Measurements from ENCODE around the gene FNDC3B.
"Not testable (repeated sequence)": the region's sequence is repeated elsewhere in the genome, so short reads cannot be mapped to it uniquely, and the experiment has no call there.

Gene FNDC3B

DNA sequence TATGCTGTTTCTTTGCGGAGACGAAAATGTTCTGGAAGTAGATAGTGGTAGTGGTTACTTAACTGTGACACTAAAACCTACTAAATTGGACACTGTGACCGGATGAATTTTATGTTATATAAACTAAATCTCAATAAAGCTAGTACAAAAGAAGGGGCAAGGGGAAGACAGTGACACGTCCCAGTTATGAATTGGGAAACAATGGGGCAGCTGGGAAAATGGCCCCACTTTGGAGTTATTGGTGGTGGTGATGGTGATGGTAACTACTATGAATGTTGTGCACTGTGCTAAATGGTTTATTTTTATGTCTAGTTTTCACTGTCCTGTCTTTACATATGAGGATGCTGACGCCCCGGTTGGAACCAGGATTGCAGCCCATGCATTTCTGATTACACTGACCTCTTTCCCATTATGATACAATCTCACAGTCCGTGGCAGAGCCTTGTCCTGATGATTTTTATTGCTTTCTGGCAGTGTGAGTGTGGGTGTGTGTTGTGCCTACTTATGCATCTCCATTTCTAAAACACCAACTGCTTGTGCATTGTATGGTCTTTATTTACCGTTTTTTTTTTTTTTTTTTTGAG lies 192.0 kb downstream of the FNDC3B start:
- H3K4me3 Mint-ChIP-seq: no peak overlapping the region
- H3K9me3 Mint-ChIP-seq: no peaks in the 10 kb centered on the region
- ATAC-seq (replicated peaks) (no peak), DNase-seq (no peak)
- no peak overlapping the region for H3K27ac Mint-ChIP-seq
- no peaks in the 10 kb centered on the region for H3K27me3 Mint-ChIP-seq
- H3K36me3 Mint-ChIP-seq (ENCODE audit: insufficient read depth): peaks cover 7% of the 10 kb centered on the region
- peaks cover 0 to 7% of the 10 kb centered on the region in 2 donors for H3K4me1 Mint-ChIP-seq (ENCODE audit: low read depth in 2 of 2)

- no peak overlapping the region for H3K4me3 Mint-ChIP-seq
- H3K9me3 Mint-ChIP-seq: no peaks in the 10 kb centered on the region
- ATAC-seq (replicated peaks) (no peak), DNase-seq (no peak)
- peaks cover 7% of the 10 kb centered on the region for H3K36me3 Mint-ChIP-seq (ENCODE audit: insufficient read depth)
- H3K27ac Mint-ChIP-seq: no peak overlapping the region
- no peaks in the 10 kb centered on the region for H3K27me3 Mint-ChIP-seq
- peaks cover 0 to 7% of the 10 kb centered on the region in 2 donors for H3K4me1 Mint-ChIP-seq (ENCODE audit: low read depth in 2 of 2)
Measured at GRCh38 chr3:172232579-172233212, 193.3 kb downstream of the FNDC3B start.

DNA sequence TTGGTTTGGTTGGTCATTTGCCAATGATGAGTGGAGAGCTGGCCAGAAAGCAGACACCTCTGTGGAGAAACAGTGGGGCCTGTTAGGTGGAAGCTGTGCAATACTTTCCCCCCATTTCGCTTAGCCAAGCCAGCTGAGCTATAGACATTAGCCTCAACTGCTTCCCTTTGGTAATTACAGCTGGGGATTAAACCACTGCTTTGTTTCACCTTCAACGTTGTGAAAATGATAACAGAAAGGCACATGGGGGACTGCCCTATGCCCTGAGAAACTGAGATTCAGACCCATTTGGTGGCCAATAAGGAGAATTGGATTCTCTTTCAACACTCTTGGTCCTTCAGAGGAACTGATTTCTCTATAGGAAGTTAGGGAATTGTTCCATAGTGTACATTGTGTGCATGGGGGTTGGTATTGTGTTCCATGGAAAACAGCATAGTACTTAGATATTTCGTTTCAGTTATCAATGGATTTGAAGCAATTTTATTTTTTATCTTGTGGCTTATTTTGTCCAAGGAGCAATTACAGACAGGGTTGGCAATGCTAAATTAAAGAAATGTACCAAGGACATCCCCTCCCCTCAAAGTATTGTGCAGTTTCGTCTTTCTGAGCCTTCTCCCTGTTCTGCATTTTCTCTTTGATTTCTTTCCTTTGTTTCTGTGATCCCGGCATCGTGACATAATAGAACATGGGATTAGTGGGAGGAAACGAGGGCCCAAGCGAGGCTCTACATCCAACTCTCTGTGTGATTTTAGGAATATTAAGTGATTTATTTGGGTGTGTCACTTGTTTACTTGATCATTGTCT lies 194.3 kb downstream of the FNDC3B start:
- Mint-ChIP-seq H3K4me1 (ENCODE audit: low read depth in 2 of 2) (peaks cover 4 to 7% of the 10 kb centered on the region in 2 donors), H3K9me3 (no peaks in the 10 kb centered on the region), H3K27me3 (no peaks in the 10 kb centered on the region), H3K27ac (no peak overlapping the region), H3K4me3 (no peak overlapping the region), H3K36me3 (ENCODE audit: insufficient read depth) (peaks cover 7% of the 10 kb centered on the region)
- DNase-seq (no peak), ATAC-seq (replicated peaks) (no peak)

DNA sequence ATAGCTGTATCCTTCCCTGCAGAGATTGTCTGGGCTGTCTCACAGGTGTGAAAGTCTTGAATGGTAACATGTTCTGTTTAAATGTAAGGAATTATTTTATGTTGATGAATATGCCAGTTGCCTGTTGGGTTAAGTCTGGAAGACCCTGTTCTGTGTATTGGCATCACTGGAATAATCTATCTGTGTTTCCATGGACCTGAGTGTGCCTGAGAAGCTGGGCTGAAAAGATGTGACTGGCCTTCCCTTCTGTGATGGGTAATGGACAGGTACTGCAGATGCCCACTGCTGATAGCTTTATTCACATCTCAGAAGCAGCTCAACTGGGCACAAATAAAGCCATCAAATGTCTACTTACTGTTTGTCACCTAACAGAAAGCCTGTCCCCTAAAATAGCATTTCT lies 196.3 kb downstream of the FNDC3B start:
- H3K27ac Mint-ChIP-seq: peak overlapping the region in 1 of 2 donors; percentile 38
- H3K4me1 Mint-ChIP-seq (ENCODE audit: low read depth in 2 of 2): peaks cover 12 to 17% of the 10 kb centered on the region in 2 donors
- DNase-seq (no peak), ATAC-seq (replicated peaks) (no peak)
- H3K4me3 Mint-ChIP-seq: no peak overlapping the region
- H3K9me3 Mint-ChIP-seq: no peaks in the 10 kb centered on the region
- no peaks in the 10 kb centered on the region for H3K36me3 Mint-ChIP-seq (ENCODE audit: insufficient read depth)
- no peaks in the 10 kb centered on the region for H3K27me3 Mint-ChIP-seq

DNA sequence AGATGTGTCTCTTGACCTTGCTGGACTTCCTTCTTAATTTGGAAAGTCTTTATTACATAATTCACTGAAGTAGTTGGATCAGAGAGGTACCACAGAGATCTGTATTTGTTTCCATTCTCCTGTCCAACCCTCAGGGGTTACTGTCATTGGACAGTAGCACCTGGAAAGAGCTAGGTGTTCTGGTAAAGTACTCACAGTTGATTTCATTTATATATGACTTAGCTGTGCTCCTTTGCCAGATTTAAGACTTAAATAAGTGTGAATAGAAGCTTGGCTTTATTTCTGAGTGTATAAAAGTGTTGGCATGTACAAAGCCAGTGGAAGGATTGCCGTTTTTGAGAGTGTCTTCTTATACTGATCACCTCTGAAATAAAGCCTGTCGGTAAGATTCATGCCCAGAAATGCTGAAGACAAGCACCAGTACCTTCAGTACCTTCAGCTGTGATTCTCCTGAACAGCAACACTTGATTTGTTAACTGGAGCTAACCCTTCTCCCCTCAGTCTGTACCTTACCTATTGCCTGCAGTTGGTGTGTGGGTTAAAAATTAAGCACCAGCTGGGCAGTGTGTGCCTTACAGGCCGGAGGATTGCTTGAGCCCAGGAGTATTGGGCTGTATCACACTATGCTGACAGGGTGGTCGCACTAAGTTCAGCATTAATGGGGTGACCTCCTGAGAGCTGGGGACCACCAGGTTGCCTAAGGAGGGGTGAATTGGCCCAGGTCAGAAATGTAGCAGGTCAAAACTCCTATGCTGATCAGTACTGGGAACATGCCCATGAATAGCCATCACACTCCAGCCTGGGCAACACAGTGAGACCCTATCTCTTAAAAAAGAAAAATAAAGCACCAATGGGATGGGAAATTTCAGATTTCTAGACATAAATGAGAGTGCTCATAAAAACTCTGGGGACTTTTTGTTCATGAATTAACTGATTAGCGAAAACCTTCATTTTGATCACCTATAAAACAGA lies 197.7 kb downstream of the FNDC3B start:
- H3K4me1 Mint-ChIP-seq (ENCODE audit: low read depth in 2 of 2): peaks cover 12 to 22% of the 10 kb centered on the region in 2 donors
- no peak for DNase-seq
- H3K27ac Mint-ChIP-seq: peak overlapping the region in 1 of 2 donors; percentile 38
- ATAC-seq (replicated peaks): no peak
- no peak overlapping the region for H3K4me3 Mint-ChIP-seq
- peaks cover 0 to 4% of the 10 kb centered on the region in 2 donors for H3K9me3 Mint-ChIP-seq
- H3K36me3 Mint-ChIP-seq (ENCODE audit: insufficient read depth): peaks cover 4% of the 10 kb centered on the region
- H3K27me3 Mint-ChIP-seq: no peaks in the 10 kb centered on the region

GRCh38 chr3:172238188-172238587 lies 198.8 kb downstream of the FNDC3B start:
- Mint-ChIP-seq H3K4me3 (no peak overlapping the region), H3K4me1 (ENCODE audit: low read depth in 2 of 2) (peaks cover 10 to 22% of the 10 kb centered on the region in 2 donors), H3K36me3 (ENCODE audit: insufficient read depth) (peaks cover 7% of the 10 kb centered on the region), H3K27ac (no peak overlapping the region), H3K27me3 (no peaks in the 10 kb centered on the region), H3K9me3 (peaks cover 4 to 7% of the 10 kb centered on the region in 2 donors)
- ATAC-seq (replicated peaks): no peak
- no peak for DNase-seq

DNA sequence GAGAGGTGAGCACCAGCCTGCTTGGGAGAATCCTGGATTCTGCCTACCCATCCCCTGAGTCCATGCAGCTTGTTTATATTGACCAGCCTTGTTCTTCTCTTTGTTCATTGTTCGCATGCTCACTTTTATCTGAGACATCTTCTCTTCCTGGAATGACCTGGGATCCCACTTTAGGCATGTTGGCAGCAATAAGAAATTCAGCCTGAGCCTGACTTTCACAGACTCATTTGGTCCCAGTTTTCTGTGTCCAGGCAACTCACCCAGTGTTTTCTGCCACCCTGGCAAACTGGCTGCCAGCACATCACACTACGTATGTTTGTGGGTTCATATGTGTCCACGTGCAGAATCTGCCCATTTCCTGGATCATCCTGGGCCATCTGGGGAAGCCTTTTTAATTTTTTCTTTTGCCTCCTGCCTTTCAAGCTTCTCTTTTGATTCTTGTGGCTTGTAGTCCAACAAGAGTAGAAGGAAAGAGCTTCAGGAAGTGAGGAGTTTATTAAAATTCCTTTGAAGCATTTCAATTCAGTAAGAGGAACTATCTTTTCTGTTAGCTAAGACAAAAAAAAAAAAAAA lies 199.9 kb downstream of the FNDC3B start:
- no peaks in the 10 kb centered on the region for H3K27me3 Mint-ChIP-seq
- no peak overlapping the region for H3K4me3 Mint-ChIP-seq
- H3K27ac Mint-ChIP-seq: peak overlapping the region in 1 of 2 donors; percentile 83
- peaks cover 6 to 22% of the 10 kb centered on the region in 2 donors for H3K4me1 Mint-ChIP-seq (ENCODE audit: low read depth in 2 of 2)
- H3K9me3 Mint-ChIP-seq: peaks cover 4 to 9% of the 10 kb centered on the region in 2 donors
- ATAC-seq (replicated peaks) (peak; percentile 21), DNase-seq (no peak)
- H3K36me3 Mint-ChIP-seq (ENCODE audit: insufficient read depth): peaks cover 7% of the 10 kb centered on the region

GRCh38 chr3:172241405-172241804 lies 202.0 kb downstream of the FNDC3B start:
- no peak for DNase-seq
- ATAC-seq (replicated peaks): no peak
- no peak overlapping the region for H3K4me3 Mint-ChIP-seq

DNA sequence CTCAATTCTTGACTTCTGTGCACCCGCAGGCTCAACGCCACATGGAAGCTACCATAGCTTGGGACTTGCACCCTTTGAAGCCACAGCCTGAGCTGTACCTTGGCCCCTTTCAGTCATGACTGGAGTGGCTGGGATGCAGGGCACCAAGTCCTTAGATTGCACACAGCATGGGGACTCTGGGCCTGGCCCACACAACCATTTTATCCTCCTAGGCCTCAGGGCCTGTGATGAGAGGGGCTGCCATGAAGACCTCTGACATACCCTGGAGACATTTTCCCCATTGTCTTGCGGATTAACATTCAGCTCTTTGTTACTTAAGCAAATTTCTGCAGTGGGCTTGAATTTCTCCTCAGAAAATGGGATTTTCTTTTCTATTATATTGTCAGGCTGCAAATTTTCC lies 203.1 kb downstream of the FNDC3B start:
- H3K9me3 Mint-ChIP-seq; H3K36me3 Mint-ChIP-seq (ENCODE audit: insufficient read depth); H3K27ac Mint-ChIP-seq; ATAC-seq (replicated peaks); H3K4me3 Mint-ChIP-seq; H3K27me3 Mint-ChIP-seq; DNase-seq: not testable (repeated sequence)
- H3K4me1 Mint-ChIP-seq (ENCODE audit: low read depth in 2 of 2): peaks cover 7 to 22% of the 10 kb centered on the region in 2 donors

More at GRCh38 chr3:172241405-172241804, 202.0 kb downstream of the FNDC3B start:
- H3K27me3 Mint-ChIP-seq: no peaks in the 10 kb centered on the region
- peaks cover 4 to 9% of the 10 kb centered on the region in 2 donors for H3K9me3 Mint-ChIP-seq
- peak overlapping the region in 1 of 2 donors; percentile 35 for H3K27ac Mint-ChIP-seq
- peaks cover 6 to 22% of the 10 kb centered on the region in 2 donors for H3K4me1 Mint-ChIP-seq (ENCODE audit: low read depth in 2 of 2)
- H3K36me3 Mint-ChIP-seq (ENCODE audit: insufficient read depth): peaks cover 7% of the 10 kb centered on the region

- H3K4me3 Mint-ChIP-seq; H3K27ac Mint-ChIP-seq; H3K27me3 Mint-ChIP-seq; H3K9me3 Mint-ChIP-seq; H3K36me3 Mint-ChIP-seq (ENCODE audit: insufficient read depth); DNase-seq; ATAC-seq (replicated peaks): not testable (repeated sequence)
- H3K4me1 Mint-ChIP-seq (ENCODE audit: low read depth in 2 of 2): peaks cover 8 to 20% of the 10 kb centered on the region in 2 donors
Measured at GRCh38 chr3:172243376-172243775, 204.0 kb downstream of the FNDC3B start.

- no peak for DNase-seq
- Mint-ChIP-seq H3K27me3 (no peaks in the 10 kb centered on the region), H3K4me1 (ENCODE audit: low read depth in 2 of 2) (peaks cover 8 to 18% of the 10 kb centered on the region in 2 donors), H3K36me3 (ENCODE audit: insufficient read depth) (peaks cover 7% of the 10 kb centered on the region), H3K27ac (no peak overlapping the region), H3K4me3 (no peak overlapping the region), H3K9me3 (peaks cover 4 to 9% of the 10 kb centered on the region in 2 donors)
- ATAC-seq (replicated peaks): no peak
Measured at GRCh38 chr3:172244011-172244410, 204.6 kb downstream of the FNDC3B start.

- DNase-seq (no peak), ATAC-seq (replicated peaks) (no peak)
Measured at GRCh38 chr3:172245241-172245640, 205.9 kb downstream of the FNDC3B start.

More at GRCh38 chr3:172245241-172245640, 205.9 kb downstream of the FNDC3B start:
- peaks cover 4 to 8% of the 10 kb centered on the region in 2 donors for H3K4me1 Mint-ChIP-seq (ENCODE audit: low read depth in 2 of 2)
- H3K4me3 Mint-ChIP-seq: no peak overlapping the region
- no peak overlapping the region for H3K27ac Mint-ChIP-seq
- no peaks in the 10 kb centered on the region for H3K27me3 Mint-ChIP-seq
- H3K36me3 Mint-ChIP-seq (ENCODE audit: insufficient read depth): peaks cover 7% of the 10 kb centered on the region
- H3K9me3 Mint-ChIP-seq: peaks cover 4 to 9% of the 10 kb centered on the region in 2 donors
